ENCODE measurements around the gene AMN1.

Gene AMN1

DNA sequence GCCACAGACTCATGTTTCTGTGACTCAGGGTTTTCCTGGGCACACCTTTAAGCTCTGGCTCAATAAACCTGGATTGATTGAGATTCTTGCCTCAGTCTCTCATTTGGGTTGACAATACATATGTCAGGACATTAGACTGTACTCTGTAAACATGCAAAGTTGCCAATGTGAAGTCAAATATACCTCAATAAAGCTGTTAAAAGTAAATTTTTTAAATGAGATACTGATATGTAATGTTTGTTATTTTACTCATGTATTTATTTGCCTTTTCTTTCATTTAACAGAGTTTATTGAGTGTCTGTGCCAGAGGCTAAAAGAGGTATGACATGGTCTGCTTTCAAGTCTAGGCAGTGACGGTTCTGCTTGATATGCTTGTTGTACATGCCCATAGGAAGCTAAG lies 73.0 kb downstream of the AMN1 start:
- no peak overlapping the region for H3K4me3 ChIP-seq (ENCODE audit: low read depth, low read length)
- TF ChIP-seq, protein P1, sequence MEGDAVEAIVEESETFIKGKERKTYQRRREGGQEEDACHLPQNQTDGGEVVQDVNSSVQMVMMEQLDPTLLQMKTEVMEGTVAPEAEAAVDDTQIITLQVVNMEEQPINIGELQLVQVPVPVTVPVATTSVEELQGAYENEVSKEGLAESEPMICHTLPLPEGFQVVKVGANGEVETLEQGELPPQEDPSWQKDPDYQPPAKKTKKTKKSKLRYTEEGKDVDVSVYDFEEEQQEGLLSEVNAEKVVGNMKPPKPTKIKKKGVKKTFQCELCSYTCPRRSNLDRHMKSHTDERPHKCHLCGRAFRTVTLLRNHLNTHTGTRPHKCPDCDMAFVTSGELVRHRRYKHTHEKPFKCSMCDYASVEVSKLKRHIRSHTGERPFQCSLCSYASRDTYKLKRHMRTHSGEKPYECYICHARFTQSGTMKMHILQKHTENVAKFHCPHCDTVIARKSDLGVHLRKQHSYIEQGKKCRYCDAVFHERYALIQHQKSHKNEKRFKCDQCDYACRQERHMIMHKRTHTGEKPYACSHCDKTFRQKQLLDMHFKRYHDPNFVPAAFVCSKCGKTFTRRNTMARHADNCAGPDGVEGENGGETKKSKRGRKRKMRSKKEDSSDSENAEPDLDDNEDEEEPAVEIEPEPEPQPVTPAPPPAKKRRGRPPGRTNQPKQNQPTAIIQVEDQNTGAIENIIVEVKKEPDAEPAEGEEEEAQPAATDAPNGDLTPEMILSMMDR (IDR thresholded peaks at IDR 0.05; ENCODE audit: borderline replicate concordance, insufficient read depth, low read depth, low read length): no peak

DNA sequence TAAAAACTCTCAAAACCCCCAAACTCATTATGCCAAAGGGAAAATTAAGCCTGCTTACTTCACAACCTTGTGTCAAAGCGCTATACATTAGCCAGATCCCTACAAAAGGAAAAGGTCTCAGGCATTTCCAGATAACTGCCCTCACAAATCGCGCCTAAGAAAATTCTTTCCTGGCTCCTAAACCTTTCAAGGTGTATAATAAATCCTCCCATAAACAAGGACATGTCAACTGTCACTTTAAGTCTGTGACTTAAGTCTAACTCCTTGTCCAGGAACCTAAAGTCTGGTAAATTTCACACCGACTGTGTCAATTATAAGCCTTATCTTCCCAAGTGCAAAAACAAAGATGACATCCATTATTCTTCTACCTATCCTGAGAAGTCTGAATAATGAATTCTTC lies 73.6 kb downstream of the AMN1 start:
- no peak overlapping the region for H3K4me3 ChIP-seq (ENCODE audit: low read depth, low read length)
- TF ChIP-seq, protein P1 (IDR thresholded peaks at IDR 0.05; ENCODE audit: borderline replicate concordance, insufficient read depth, low read depth, low read length): no peak

DNA sequence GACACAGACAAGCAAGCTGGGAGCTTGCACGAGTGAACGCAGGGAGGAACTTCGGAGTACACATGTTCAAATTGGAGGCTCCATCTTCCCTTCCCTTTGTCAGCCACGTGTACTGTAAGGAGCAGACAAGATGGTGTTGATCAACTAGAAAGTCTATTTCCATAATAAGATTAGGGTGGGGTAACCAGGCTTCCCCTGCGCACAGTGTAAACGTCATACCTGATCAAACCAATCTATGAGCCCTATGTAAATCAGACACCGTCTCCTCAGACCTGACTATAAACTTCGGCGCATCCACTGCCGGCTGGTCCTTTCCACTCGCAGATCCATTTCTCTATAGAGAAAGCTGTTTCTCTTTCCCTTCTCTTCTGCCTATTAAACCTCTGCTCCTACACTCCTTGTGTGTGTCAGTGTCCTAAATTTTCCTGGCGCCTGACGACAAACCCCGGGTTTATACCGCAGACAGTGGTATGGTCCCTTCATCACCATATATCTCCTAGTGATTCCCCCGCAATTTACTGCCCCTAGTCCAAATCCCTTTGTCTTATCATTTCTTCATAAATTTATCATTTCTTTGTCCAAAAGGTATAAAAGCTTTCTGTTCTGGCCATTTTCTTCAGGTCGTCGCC lies 76.8 kb downstream of the AMN1 start:
- no peak overlapping the region for H3K4me3 ChIP-seq (ENCODE audit: low read depth, low read length)
- TF ChIP-seq, protein P1 (IDR thresholded peaks at IDR 0.05; ENCODE audit: borderline replicate concordance, insufficient read depth, low read depth, low read length): no peak

DNA sequence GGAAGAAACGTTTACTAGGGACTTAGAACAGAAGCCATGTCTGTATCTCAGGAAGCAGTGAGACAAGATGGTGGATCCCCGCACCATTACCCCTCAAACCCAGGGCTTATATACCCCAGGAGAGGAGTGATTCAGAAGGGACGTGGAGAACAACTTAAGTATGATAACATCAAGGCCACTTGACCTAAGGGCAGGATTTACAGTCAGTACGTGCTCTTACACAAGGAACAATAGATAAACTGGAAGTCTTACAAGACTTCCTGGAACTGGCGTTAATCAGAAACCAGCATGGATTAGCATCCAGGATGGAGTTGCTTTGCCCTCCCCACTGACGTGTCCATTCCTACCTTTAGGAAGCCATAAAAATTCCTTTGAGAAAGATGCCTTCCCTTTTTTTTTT lies 77.9 kb downstream of the AMN1 start:
- TF ChIP-seq, protein P1 (IDR thresholded peaks at IDR 0.05; ENCODE audit: borderline replicate concordance, insufficient read depth, low read depth, low read length): no peak
- H3K4me3 ChIP-seq (ENCODE audit: low read depth, low read length): no peak overlapping the region

DNA sequence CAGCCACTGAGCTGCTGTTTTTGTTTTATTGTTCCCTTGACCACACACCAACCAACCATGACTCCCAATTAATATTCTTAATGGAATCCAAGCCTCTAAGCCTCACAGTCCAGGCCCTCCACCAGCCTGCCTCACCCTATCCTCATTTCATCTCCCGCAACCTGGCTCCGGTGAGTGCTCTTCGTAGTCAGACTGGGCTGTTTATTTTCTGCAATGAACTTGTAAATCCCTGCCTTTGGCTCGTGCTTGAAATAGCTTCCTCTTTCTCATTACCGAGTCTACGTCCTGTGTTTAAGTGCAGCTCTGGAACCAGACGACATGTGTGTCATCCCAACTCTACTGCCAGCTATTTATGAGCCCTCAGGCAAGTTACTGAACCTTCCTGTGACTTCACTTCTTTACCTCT lies 81.7 kb downstream of the AMN1 start:
- no peak overlapping the region for H3K4me3 ChIP-seq (ENCODE audit: low read depth, low read length)
- TF ChIP-seq, protein P1 (IDR thresholded peaks at IDR 0.05; ENCODE audit: borderline replicate concordance, insufficient read depth, low read depth, low read length): no peak

DNA sequence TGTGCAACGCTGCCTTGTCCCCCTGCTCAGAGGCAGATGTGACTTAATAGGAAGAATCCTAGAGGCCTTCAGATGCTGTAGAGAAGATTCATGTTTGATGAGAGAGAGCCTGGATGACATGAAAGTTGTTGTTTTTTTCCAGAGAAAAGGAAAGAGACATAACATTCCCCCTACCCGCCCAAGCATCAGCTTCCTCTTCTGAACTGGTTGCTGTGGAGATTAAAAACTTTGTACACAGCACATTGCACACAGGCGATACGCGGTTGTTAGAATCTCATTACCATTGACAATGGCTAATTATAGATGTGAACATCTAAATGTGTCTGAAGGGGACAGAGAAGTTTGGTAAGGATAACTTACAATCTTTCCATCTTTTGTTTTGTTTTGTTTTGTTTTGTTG lies 82.9 kb downstream of the AMN1 start:
- TF ChIP-seq, protein P1 (IDR thresholded peaks at IDR 0.05; ENCODE audit: borderline replicate concordance, insufficient read depth, low read depth, low read length): no peak

DNA sequence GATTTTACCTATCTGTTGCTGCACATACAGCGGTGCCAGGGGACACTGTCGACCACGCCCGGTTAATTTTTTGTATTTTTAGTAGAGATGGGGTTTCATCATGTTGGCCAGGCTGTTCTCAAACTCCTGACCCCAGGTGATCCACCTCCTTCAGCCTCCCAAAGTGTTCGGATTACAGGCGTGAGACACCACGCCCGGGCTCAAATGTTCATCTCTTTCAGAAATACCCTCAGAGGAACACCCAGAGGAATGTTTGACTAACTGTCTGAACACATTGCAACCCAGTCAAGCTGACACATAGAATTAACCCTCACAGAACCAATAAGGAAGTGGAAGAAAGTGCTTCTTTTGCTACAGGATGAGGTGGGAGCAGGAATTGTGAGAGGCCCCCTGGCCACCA lies 84.3 kb downstream of the AMN1 start:
- TF ChIP-seq, protein P1 (IDR thresholded peaks at IDR 0.05; ENCODE audit: borderline replicate concordance, insufficient read depth, low read depth, low read length): no peak
- H3K4me3 ChIP-seq (ENCODE audit: low read depth, low read length): no peak overlapping the region

More for the DNA sequence above, 82.9 kb downstream of the AMN1 start:
- no peak overlapping the region for H3K4me3 ChIP-seq (ENCODE audit: low read depth, low read length)
